Right lobe of liver (tissue), 4 donors: ENCODE data around the gene CUX1.

Experiments
- CTCF ChIP-seq, 4 donors: fragments of 200-600 bp in 3 of 4; fragments of 450-650 bp in 1 of 4; IDR thresholded peaks; one replicate each; pipeline versions ENCODE4 v1.5.1 to v1.8.0; 2016 to 2022; ENCODE audit warnings: antibody characterized with exemption in 4 of 4, mild to moderate bottlenecking in 2 of 4
- POLR2A ChIP-seq: fragments of 450-650 bp; IDR thresholded peaks from one replicate; pipeline ENCODE4 v1.6.1; 2017; ENCODE audit warnings: antibody characterized with exemption, mild to moderate bottlenecking
- donor health status: DM: no; HTN: no; CAD: no.
- donor health status: DM: no; HTN: no; CAD: no.
- donor health status: DM: no; HTN: yes; CAD: no.

DNA sequence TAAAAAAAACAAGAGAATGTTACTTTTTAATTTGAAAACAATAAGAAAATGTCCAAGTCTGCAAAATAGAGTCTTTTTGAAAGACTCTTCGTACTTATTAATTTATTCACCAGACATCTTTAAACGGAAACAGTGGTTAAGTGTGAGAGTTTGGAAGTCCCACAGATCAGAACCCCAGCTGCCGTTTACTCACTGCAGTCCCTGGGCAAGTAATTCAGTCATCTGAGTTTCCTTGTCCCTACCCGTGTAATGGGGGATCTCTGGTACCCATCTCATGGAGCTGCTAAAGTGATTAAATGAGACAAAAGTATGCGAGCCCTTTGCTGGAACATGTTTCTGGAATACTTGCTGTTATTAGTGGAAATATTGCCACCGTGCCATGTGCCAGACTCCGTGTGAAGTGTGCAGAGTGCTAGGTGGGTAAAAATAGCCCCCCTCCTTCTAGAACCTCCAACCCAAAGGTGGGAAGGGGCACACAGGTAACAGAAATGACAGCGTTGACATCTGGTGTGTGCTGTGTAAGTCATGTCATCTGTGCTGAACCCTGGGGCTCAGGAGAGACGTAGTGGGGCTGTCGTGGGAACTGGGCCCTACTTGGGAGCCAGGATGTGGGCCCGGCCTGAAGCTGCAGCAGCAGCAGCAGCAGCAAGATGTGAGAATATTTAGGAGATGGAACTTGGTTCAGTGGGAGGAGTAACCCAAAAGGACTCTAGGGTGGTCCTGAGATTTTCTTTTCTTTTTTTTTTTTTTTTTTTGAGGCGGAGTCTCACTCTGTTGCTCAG lies 140.5 kb downstream of the CUX1 start:
- no peak for TF ChIP-seq CTCF (IDR thresholded peaks at IDR 0.05)
- TF ChIP-seq POLR2A, result no peak
